ENCODE measurements around the gene SH3GLB2.
A peak's percentile ranks its signal among the peaks of the same experiment; 100 is the strongest.

SH3GLB2 gene

DNA sequence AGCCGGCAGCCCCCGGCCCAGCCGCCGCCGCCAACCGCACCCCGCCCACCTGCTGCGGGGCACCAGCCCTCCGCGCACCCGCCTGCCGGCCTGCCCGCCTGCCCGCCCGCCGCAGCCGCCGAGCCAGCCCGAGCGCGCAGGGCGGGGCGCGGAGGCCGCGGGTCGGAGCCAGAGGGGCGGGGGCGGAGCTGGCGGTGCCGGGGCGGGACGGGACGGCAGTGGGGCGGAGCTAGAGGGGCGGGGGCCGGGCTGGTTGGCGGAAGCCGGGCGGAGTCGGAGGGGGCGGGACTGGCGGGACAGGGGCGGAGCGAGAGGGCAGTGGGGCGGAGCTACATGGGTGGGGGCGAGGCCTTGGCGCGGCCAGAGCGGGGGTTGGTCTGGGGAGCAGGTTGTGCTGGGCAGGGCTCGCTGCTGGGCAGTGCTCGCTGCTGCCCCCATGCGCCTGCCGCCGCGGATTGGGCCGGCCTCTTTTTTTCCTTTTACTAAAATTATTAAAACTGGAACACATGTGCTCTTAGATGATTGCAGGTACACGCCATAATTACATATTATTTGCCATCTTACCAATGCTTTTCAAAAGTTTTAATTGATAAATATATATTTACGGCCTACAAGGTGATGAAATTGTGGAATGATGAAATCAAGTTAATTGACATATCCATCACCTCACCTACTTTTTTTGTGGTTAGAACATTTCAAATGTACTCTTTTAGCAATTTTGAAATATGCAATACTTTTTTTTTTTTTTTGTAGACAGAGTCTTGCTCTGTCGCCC lies at the start of gene SH3GLB2:
TSS of gene SH3GLB2 (minus strand) at position 140 of the 775 bp plus-strand sequence. CDS start 177 bp downstream, outside the sequence.
- DNase-seq (ENCODE audit: low read depth in 3 of 3, low spot score in 1 of 3): peak; percentile 86 to 99 (median 92)

DNA sequence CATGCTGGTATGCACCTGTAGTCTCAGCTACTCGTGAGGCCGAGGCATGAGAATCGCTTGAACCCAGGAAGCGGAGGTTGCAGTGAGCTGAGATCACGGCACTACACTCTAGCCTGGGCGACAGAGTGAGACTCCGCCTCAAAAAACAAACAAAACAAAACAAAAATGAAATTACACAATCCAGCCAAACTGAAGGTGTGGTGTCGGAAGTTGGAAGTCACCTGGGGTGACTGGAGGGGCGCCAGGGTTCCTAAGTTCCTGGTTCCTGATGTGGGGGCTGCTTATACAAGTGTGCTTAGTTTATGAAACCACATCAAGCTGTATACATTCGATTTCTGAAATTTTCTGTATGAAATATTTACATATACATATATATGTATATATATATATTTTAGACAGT lies 49.1 kb upstream of the SH3GLB2 start:
- no peak for DNase-seq (ENCODE audit: low read depth in 3 of 3, low spot score in 1 of 3)

DNA sequence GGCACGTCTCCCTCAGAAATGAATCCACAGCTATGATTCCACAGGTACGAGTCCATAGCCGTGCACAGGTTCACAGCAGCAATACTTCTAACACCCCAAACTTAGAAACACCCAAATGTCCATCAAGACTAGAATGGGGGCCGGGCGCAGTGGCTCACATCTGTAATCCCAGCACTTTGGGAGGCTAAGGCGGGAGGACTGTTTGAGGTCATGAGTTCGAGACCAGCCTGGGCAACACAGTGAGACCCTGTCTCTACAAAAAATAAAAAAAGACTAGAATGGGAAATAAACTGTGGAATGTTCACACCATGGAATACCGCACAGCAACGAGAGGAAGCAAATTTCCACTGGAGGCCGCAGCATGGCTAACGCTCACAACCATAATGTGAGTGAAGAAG lies 48.5 kb upstream of the SH3GLB2 start:
- DNase-seq (ENCODE audit: low read depth in 3 of 3, low spot score in 1 of 3): no peak

DNA sequence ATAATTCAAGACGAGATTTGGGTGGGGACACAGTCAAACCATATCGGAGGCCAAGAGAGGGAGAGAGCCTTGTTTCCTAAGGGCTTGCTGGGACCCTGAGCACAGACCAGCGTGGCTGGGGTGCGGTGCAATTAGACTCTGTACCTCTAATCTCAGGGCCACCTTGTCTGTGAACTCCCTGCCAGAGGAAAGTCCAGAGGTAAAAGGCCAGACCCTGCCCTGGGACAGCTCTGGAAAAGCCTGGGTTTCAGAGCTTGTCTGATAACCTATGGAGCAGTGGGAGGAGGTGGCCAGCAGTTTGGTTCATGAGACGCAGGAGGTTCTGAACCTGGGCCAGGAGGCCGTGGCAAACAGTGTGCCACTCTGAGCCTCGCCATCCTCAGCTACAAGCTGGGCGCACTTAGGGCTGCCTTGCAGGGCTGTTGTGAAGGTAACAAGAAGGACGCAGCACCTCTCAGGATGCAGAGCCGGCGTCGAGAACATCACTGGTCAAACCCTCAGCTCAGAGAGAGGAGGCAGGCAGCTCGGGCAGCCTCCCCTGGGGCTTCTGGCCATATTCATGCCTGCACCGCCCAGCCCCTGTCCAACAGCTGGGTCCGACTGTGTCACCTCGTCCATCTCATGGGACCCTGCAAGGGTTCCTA lies 48.0 kb upstream of the SH3GLB2 start:
- no peak for DNase-seq (ENCODE audit: low read depth in 3 of 3, low spot score in 1 of 3)

DNA sequence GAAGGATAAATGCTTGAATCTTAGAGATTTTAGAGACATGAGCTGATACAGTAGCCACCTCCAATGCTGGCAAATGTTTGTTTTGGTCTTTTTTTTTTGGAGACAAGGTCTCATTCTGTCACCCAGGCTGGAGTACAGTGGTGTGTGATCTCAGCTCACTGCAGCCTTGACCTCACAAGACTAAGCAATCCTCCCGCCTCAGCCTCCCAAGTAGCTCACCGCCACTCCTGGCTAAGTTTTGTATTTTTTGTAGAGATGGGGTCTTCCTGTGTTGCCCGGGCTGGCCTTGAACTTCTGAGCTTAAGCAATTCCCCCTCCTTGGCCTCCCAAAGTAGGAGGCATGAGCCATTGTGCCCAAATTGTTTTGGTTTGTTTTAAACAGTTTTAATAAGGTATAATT lies 46.0 kb upstream of the SH3GLB2 start:
- no peak for DNase-seq (ENCODE audit: low read depth in 3 of 3, low spot score in 1 of 3)

DNA sequence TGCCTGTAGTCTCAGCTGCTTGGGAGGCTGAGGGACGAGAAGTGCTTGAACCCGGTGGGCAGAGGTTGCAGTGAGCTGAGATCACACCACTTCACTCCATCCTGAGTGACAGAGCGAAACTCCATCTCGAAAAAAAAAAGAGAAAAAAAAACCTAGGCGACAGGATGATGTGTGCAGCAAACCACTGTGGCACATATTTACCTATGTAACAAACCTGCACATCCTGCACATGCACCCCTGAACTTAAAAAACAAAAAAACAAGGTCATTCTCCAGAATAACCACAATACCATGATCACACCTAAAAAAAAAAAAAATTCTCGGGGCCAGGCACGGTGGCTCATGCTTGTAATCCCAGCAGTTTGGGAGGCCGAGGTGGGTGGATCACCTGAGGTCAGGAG lies 45.3 kb upstream of the SH3GLB2 start:
- no peak for DNase-seq (ENCODE audit: low read depth in 3 of 3, low spot score in 1 of 3)

DNA sequence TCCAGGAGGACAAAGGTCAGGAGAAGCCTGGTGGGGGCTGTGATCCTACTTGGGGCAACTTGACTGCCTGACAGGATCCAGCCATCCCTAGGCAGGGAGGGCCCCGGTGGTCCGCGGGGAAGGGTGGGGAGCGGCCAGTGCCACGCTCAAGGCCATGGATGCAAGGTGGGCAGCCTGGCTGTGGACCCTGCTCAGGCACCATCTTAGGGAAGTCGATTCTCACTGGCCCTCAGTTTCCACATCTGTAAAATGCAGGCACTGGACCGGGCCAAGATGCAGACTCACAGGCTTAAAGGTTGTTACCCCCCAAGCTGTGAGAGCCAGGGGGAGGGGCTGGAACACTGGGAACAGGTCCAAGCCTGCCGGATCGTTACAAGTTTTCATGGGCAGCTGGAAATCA lies 44.0 kb upstream of the SH3GLB2 start:
- no peak for DNase-seq (ENCODE audit: low read depth in 3 of 3, low spot score in 1 of 3)

DNA sequence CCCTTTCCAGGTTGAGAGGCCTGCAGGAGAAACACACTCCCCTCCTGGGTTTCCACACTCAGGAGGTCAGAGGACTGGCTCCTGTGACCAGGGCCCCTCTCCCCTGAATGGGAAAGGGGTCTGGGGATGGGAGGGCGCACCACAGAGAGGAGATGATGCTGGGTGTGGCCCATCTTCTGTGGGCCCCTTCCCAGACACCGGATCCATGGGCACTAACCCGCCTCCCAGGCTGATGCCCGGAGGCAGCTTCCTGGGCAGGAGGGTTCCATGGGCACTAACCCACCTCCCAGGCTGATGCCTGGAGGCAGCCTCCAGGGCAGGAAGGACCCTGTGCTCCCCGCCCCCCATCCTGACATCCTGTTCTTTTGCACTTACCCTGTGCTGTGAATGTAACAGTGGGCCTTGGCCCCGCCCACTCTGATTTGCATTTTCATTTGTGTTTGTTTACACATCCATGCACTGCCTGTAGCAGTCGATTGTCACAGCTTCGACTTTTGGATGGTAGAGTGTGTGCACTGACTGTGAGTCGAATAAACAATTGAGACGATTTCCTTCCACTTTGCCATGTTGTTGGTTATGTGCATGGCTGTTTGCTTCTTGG lies 43.5 kb upstream of the SH3GLB2 start:
- DNase-seq (ENCODE audit: low read depth in 3 of 3, low spot score in 1 of 3): no peak

DNA sequence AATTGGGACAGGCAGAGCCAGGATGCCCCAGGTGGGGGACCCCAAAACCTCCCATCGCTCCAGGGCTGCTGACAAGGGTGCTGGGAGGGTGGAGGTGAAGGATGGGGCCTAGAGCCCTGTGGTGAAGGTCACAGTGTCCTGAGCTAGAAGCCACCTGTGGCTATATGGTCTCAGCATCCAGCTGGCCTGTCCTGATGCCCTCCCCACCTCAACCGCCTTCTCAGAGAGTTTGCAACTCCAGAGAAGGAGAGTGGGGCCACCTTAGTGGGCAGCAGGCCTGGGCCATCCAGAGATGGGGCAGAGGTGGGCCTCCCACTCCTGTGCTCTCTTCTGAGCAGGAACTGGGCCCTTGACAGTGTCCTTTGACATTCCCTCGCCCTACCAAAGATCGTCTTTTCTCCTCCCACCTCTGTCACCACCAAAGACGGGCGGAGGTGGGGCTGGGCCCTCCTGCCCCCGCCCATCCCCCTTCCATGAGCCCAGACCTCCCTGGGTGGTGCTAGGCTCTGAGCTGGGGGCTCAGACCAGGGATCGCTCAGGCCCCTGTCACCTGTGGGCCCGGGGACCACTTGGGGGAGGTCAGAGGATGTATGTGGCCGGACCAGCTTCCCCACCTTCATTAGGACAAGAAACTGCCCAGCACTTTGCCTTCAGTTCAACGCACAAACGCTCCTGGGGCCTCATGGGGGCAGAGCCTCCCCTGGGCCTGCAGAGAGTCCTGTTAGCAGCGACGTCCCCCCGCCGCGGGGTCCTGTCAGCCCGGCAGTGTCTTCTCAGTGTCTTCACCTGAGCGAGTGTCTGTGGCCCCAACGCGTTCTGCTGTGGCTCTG lies 42.8 kb upstream of the SH3GLB2 start:
- no peak for DNase-seq (ENCODE audit: low read depth in 3 of 3, low spot score in 1 of 3)

DNA sequence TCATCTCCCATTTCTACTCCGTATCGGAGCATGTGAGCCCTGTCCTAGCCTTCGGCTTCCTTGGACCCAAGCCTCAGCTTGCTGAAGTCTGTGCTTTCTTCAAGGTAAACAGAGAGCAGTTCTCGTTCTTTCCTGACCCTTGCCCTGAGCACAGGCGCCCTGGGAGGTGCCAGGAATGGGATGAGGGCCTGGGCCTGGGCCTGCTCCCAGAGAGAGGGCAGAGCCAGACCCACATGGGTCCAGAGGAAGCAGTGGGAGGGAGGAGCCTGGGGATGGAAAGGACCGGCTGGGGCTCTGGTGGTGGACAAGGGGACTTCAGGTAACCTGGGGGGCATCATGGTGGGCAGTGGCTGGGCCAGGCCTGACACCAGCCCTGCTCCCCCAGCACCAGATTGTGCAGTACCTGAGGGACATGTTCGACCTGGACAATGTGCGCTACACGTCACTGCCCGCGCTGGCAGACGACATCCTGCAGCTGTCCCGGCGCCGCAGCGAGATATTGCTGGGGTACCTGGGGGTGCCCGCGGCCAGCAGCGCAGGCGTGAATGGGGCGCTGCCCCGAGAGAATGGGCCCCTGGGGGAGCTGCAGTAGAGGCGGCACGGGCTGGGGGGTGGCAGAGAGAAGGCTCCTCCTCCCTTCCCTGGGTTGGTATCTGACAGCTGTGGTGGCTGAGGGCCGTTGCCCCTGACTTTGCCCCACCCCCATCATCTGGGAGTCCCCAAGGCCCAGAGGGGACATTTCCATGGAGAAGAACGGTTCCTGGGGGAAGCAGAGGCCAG lies 41.9 kb upstream of the SH3GLB2 start:
- no peak for DNase-seq (ENCODE audit: low read depth in 3 of 3, low spot score in 1 of 3)

DNA sequence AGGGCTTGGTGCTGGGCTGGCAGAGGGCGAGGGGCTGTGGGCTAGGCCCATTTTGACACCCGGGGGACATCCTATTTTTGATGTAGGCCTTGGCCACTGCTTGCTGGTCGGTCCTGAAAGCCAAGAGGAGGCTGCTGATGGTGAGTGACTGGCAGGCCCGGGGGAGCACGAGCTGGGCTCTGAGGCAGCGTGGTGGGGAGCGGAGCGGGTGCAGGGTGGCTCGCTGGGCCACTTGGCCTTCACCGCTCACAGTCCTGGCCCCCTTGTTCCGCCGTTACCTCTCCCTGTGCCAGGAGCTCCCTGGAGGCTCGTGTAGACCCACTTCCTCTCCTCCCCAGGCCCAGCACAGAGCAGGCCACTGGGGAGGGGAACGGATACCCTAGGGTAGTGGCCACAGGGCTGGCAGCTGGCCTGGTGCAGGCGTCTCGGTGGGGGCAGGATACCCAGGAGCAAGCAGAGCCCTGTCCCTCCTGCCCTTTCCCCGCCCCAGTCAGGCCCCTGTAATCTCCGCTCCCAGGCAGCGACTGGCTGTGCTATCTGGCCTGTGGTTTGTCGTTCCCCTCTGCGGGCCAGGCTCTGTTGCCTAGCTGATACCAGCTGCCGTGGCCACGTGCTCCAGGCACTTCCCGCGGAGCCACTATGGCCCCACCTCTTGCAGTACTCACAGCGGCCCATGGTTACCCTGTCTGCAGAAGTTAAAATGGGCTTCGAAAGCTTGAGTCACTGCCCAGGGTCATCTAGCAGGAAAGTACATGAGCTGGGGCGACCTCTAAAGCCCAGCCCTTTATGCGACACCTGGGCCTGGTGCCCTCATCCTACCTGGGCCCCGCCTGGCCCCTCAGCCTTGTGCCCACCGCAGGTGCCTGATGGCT lies 41.1 kb upstream of the SH3GLB2 start:
- DNase-seq (ENCODE audit: low read depth in 3 of 3, low spot score in 1 of 3): peak; percentile 18 to 22 (median 21)

DNA sequence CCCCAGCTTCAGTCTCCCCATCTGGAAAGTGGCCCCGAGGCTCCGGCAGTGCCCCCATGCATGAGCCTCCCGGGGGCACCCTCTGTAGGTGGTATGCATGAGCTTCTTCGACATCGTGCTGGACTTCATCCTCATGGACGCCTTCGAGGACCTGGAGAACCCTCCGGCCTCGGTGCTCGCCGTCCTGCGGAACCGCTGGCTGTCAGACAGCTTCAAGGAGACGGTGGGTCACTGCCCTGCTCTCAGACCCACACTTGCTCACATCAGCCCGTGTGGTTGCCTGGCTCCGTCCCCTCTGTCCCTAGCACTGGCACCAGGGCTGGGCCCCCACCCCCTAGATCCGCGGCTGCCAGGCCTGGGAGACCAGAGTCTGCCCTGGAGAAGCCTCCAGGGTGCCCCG lies 40.0 kb upstream of the SH3GLB2 start:
- no peak for DNase-seq (ENCODE audit: low read depth in 3 of 3, low spot score in 1 of 3)

DNA sequence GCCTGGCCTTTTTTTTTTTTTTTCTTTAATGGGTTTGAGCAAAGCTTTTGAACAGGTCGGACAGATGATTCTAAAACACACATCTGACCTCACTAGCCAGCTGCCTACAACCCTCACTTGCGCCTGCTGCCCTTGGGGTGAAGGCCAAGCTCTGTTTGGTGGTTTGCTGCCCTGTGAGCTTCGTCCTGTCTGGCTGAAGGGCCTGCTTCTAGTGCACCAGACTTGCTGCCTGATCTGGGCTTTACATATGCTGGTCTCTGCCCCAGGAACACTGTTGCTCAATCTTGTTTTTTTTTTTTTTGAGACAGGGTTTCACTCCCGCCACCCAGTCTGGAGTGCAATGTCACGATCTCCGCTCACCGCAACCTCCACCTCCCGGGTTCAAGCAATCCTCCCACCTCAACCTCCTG lies 36.4 kb upstream of the SH3GLB2 start:
- no peak for DNase-seq (ENCODE audit: low read depth in 3 of 3, low spot score in 1 of 3)

DNA sequence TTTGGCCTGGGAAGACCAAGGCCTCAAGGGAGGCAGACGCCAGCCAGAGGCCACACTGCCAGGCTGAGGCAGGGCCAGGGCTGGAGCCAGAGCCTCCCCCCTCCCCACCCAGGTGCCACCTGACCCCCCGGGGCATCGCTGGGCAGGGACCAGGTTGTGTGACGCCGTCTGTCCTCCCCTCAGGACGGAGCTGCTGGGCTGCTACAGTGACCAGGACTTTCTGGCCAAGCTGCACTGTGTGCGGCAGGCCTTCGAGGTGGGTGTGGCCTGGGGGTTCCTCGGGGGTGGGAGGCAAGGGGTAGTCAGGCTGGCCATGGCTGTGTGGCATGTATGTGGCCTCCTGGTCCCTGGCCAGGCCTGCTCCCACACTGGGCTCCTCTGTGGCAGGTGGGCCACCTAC lies 34.9 kb upstream of the SH3GLB2 start:
- no peak for DNase-seq (ENCODE audit: low read depth in 3 of 3, low spot score in 1 of 3)

DNA sequence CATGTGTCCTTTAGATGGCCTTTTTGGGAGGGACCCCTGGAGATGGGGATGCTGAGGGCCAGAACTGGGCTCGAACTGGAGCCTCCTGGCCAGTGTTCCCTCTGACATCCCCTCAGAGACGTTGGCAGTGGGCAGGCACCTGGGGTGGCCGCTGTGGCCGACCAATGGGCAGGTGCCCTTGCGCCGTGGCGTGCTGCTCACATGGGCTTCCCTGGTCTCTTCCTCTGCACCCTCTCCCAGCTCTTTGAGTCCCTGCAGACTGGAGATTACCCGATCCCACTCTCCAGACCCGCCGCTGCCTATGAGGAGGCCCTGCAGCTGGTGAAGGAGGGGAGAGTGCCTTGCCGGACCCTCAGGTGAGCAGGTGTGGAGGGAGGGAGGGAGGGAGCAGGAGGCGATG lies 32.9 kb upstream of the SH3GLB2 start:
- DNase-seq (ENCODE audit: low read depth in 3 of 3, low spot score in 1 of 3): no peak

DNA sequence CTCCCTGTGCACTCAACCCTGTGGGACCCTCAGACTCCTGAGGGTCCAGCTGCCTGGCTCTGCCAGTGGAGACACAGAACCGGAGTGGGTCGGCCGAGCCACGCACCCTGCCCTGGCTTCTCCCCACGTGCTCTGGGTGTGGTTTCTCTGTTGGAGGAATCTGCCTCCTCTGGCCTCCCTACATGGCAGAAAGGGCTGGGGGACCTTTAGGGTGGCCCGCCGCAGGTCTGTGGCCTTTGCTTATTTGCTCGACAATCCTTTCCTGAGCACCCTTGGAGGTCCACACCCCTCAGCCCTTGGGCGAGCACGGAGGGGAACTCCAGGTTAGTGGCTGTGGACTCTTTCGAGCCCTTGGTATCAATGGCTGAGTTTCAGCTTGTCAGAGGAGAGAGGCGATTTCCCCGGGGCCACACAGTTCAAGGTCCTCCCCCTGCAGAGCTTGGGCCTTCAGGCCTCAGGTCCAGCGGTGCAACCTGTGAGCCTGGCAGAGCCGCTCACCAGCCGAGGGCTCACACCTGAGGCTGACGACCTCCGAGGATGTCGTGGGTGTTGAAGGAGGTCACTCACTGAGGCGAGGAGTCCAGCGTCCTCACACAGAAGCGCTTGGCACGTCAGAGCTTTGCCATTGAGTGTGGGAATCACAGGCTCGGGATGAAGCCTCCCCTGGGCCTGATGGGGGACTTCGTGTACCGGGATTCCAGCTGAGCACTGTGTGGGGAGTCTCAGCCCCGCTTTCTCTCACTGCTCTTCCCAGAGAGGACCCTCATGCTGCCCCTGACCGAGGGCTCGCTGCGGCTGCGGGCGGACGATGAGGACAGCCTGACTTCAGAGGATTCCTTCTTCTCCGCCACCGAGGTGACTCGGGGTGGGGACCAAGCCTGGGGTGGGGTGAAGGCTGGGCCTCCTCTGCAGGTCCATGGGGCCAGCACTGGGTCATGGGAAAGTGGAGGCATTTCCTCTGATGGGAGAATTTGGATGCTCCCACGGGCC lies 32.0 kb upstream of the SH3GLB2 start:
- DNase-seq (ENCODE audit: low read depth in 3 of 3, low spot score in 1 of 3): no peak

DNA sequence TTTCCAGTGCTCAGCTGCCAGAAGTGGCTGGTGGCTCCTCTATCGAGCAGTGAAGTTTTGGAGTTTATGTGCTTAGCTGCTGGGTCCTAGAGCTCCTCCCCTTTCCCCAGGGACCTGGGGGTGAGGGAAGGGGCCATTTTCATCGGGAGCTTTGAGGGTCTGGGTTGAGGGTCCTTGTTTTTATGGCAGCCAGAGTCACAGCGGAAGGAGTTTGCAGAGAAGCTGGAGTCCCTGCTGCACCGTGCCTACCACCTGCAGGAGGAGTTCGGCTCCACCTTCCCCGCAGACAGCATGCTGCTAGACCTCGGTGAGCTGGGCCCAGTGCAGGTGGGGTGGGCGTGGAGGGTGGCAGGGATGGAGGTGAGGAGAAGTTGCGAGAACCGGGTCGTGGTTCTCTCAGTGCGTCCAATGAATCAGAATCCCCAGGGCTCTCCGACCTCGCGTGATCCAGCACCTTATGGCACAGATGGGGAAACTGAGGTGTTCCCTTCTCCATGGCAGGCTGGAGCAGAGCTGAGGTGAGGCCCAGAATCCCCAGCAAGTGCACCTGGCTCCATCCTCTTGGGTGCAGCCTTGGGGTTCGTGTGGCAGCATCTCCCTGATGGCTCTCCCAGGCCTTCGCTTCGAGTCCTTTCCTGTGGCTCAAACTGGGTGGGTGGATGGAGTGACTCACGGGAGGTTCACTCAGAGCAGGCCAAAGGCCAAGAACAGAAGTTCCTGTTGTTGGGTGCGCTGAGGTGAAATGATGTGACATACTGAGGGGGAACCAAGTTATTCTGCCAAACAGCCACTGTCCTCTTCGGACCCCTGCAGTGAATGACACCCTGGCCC lies 31.0 kb upstream of the SH3GLB2 start:
- DNase-seq (ENCODE audit: low read depth in 3 of 3, low spot score in 1 of 3): no peak

All from stimulated activated CD4-positive, alpha-beta T cell treated with anti-CD3 and anti-CD28 coated beads, TNF-alpha, amount 100 ng/mL, for 1 hour (primary cell).